ENCODE results near the gene CANX.
A peak's percentile ranks its signal among the peaks of the same experiment; 100 is the strongest.

The CANX gene

GRCh38 chr5:179747811-179748210 is 49.0 kb downstream of the CANX start:
- no peaks in the 10 kb centered on the region for H3K9me3 Mint-ChIP-seq
- H3K27ac Mint-ChIP-seq: no peak overlapping the region
- no peaks in the 10 kb centered on the region for H3K27me3 Mint-ChIP-seq (ENCODE audit: low read depth)
- H3K4me3 Mint-ChIP-seq: no peak overlapping the region
- H3K36me3 Mint-ChIP-seq (ENCODE audit: low read depth): peaks cover 35% of the 10 kb centered on the region
- TF ChIP-seq CTCF (IDR thresholded peaks at IDR 0.05; ENCODE audit: unreplicated experiment in 3 of 3): no peak
- H3K4me1 Mint-ChIP-seq: no peaks in the 10 kb centered on the region

- H3K27me3 Mint-ChIP-seq (ENCODE audit: low read depth): no peaks in the 10 kb centered on the region
- peaks cover 43% of the 10 kb centered on the region for H3K36me3 Mint-ChIP-seq (ENCODE audit: low read depth)
- no peaks in the 10 kb centered on the region for H3K9me3 Mint-ChIP-seq
- no peak for TF ChIP-seq CTCF (IDR thresholded peaks at IDR 0.05; ENCODE audit: unreplicated experiment in 3 of 3)
- H3K27ac Mint-ChIP-seq: peak overlapping the region in 1 of 3 experiments; percentile 14
- H3K4me3 Mint-ChIP-seq: no peak overlapping the region
- peaks cover 11% of the 10 kb centered on the region for H3K4me1 Mint-ChIP-seq
Measured at GRCh38 chr5:179749857-179750508, 51.2 kb downstream of the CANX start.

- peaks cover 22% of the 10 kb centered on the region for H3K4me1 Mint-ChIP-seq
- H3K4me3 Mint-ChIP-seq: no peak overlapping the region
- peaks cover 31% of the 10 kb centered on the region for H3K36me3 Mint-ChIP-seq (ENCODE audit: low read depth)
- peak overlapping the region in 1 of 3 experiments; percentile 28 for H3K27ac Mint-ChIP-seq
- no peak for TF ChIP-seq CTCF (IDR thresholded peaks at IDR 0.05; ENCODE audit: unreplicated experiment in 3 of 3)
- no peaks in the 10 kb centered on the region for H3K9me3 Mint-ChIP-seq
- no peaks in the 10 kb centered on the region for H3K27me3 Mint-ChIP-seq (ENCODE audit: low read depth)
Measured at GRCh38 chr5:179753971-179754370, 55.2 kb downstream of the CANX start.

- no peak for TF ChIP-seq CTCF (IDR thresholded peaks at IDR 0.05; ENCODE audit: unreplicated experiment in 3 of 3)
- H3K36me3 Mint-ChIP-seq (ENCODE audit: low read depth): peaks cover 26% of the 10 kb centered on the region
- no peak overlapping the region for H3K4me3 Mint-ChIP-seq
- H3K27me3 Mint-ChIP-seq (ENCODE audit: low read depth): no peaks in the 10 kb centered on the region
- H3K4me1 Mint-ChIP-seq: peaks cover 32% of the 10 kb centered on the region
- H3K27ac Mint-ChIP-seq: peak overlapping the region; percentile 49 to 84 (median 55)
- no peaks in the 10 kb centered on the region for H3K9me3 Mint-ChIP-seq
Measured at GRCh38 chr5:179755022-179755421, 56.3 kb downstream of the CANX start.

GRCh38 chr5:179758955-179759354 is 60.2 kb downstream of the CANX start:
- Mint-ChIP-seq H3K9me3 (no peaks in the 10 kb centered on the region), H3K4me3 (no peak overlapping the region), H3K36me3 (ENCODE audit: low read depth) (peaks cover 12% of the 10 kb centered on the region), H3K27me3 (ENCODE audit: low read depth) (no peaks in the 10 kb centered on the region), H3K4me1 (peaks cover 60% of the 10 kb centered on the region), H3K27ac (peak overlapping the region in 2 of 3 experiments; percentile 26 to 69)
- no peak for TF ChIP-seq CTCF (IDR thresholded peaks at IDR 0.05; ENCODE audit: unreplicated experiment in 3 of 3)
